ENCODE results near the gene KRTAP10-12. TPM values are rescaled to one million over a fixed set of nuclear protein-coding genes. Genes with fewer than 3 reads are reported as not detected.

KRTAP10-12 gene
- total RNA-seq, 1 donor from 2014 or later = not detected

Other genes starting within 250 kb of the KRTAP10-12 start
- gene LRRC3, start 241.7 kb upstream of the KRTAP10-12 start, total RNA-seq = 2.9 TPM
- not detected for gene KRTAP10-1, start 157.0 kb upstream of the KRTAP10-12 start, total RNA-seq
- not detected for gene KRTAP10-2, start 145.7 kb upstream of the KRTAP10-12 start, total RNA-seq
- not detected for gene KRTAP10-3, start 138.4 kb upstream of the KRTAP10-12 start, total RNA-seq
- gene KRTAP10-4, start 123.4 kb upstream of the KRTAP10-12 start, total RNA-seq = not detected
- gene KRTAP10-5, start 116.6 kb upstream of the KRTAP10-12 start, total RNA-seq = not detected
- not detected for gene KRTAP10-6, start 104.7 kb upstream of the KRTAP10-12 start, total RNA-seq
- gene KRTAP10-7, start 96.6 kb upstream of the KRTAP10-12 start, total RNA-seq = not detected
- not detected for gene KRTAP10-8, start 85.1 kb upstream of the KRTAP10-12 start, total RNA-seq
- gene KRTAP10-9, start 70.1 kb upstream of the KRTAP10-12 start, total RNA-seq = not detected
- gene KRTAP10-10, start 59.8 kb upstream of the KRTAP10-12 start, total RNA-seq = not detected
- not detected for gene KRTAP10-11, start 50.8 kb upstream of the KRTAP10-12 start, total RNA-seq
- gene KRTAP12-4, start 42.5 kb upstream of the KRTAP10-12 start, total RNA-seq = not detected
- not detected for gene KRTAP12-3, start 39.2 kb upstream of the KRTAP10-12 start, total RNA-seq
- gene KRTAP12-2, start 30.2 kb upstream of the KRTAP10-12 start, total RNA-seq = not detected
- gene KRTAP12-1, start 15.0 kb upstream of the KRTAP10-12 start, total RNA-seq = not detected
- not detected for gene TSPEAR, start 14.4 kb downstream of the KRTAP10-12 start, total RNA-seq
- 69.7 TPM for gene UBE2G2, start 104.6 kb downstream of the KRTAP10-12 start, total RNA-seq
- gene SUMO3, start 120.9 kb downstream of the KRTAP10-12 start, total RNA-seq = 66.0 TPM
- gene PTTG1IP, start 176.5 kb downstream of the KRTAP10-12 start, total RNA-seq = 194 TPM
- 11.5 TPM for gene ITGB2, start 223.7 kb downstream of the KRTAP10-12 start, total RNA-seq
- gene SLX9, start 242.9 kb downstream of the KRTAP10-12 start, total RNA-seq = 35.8 TPM

Measured in cardiac septum (tissue), 1 donor.